CD14-positive monocyte (primary cell): ENCODE measurements around the gene CACNA1S. TPM values are rescaled to one million over a fixed set of nuclear protein-coding genes. Genes with fewer than 3 reads are reported as not detected.

Experiments
- DNase-seq, 3 donors: peaks; one replicate each; pipeline ENCODE4 v3.0.0-alpha.2; 2011 to 2022
- H2AFZ ChIP-seq: 2 replicates; pipeline ENCODE4 v1.6.0; 2012; ENCODE audit warnings: mild to moderate bottlenecking, low read depth, low read length, inconsistent platforms; ENCODE audit not compliant: insufficient read depth, poor library complexity, severe bottlenecking
- H3K27ac ChIP-seq, 2 donors: 1 replicate in 1 of 2; 2 replicates in 1 of 2; pipeline ENCODE4 v1.5.1; 2012 to 2013; ENCODE audit warnings: low read length in 2 of 2, control low read depth in 1 of 2, inconsistent platforms in 1 of 2, low read depth in 1 of 2, mild to moderate bottlenecking in 1 of 2
- H3K27me3 ChIP-seq, 2 donors: one replicate each; pipeline versions ENCODE4 v1.6.0 to v1.6.1; 2011 to 2013; ENCODE audit warnings: low read length in 2 of 2; ENCODE audit not compliant: control insufficient read depth in 2 of 2, insufficient read depth in 2 of 2
- H3K36me3 ChIP-seq, 2 donors: replicated peaks in 1 of 2; 1 replicate in 1 of 2; 2 replicates in 1 of 2; pipeline versions ENCODE4 v1.5.1 to v1.6.1; 2012 to 2013; ENCODE audit warnings: low read length in 2 of 2, control low read depth in 1 of 2, inconsistent platforms in 1 of 2, mild to moderate bottlenecking in 1 of 2; ENCODE audit not compliant: insufficient read depth in 2 of 2, control insufficient read depth in 1 of 2
- H3K4me1 ChIP-seq, 2 donors: 1 replicate in 1 of 2; 2 replicates in 1 of 2; pipeline versions ENCODE4 v1.5.1 to v1.6.1; 2012 to 2013; ENCODE audit warnings: low read length in 2 of 2, control low read depth in 1 of 2, inconsistent platforms in 1 of 2, mild to moderate bottlenecking in 1 of 2, moderate library complexity in 1 of 2; ENCODE audit not compliant: insufficient read depth in 2 of 2, control insufficient read depth in 1 of 2
- H3K4me2 ChIP-seq: replicated peaks from 2 replicates; pipeline ENCODE3; 2012; ENCODE audit warnings: low read length, moderate library complexity, mild to moderate bottlenecking; ENCODE audit not compliant: poor library complexity, severe bottlenecking; ENCODE audit errors: extremely low read depth
- H3K4me3 ChIP-seq, 3 experiments: fragments of 200-600 bp in 1 of 3; sonication (generic) in 1 of 3; replicated peaks in 1 of 3; 1 replicate in 2 of 3; 2 replicates in 1 of 3; pipeline ENCODE4 v1.5.1; 2011 to 2013; ENCODE audit warnings: low read length in 3 of 3, mild to moderate bottlenecking in 3 of 3, control low read depth in 2 of 3, low read depth in 2 of 3, inconsistent platforms in 1 of 3, moderate library complexity in 1 of 3
- H3K79me2 ChIP-seq: 2 replicates; pipeline ENCODE4 v1.6.0; 2012; ENCODE audit warnings: mild to moderate bottlenecking, control low read depth, inconsistent platforms, low read length, moderate library complexity; ENCODE audit not compliant: insufficient read depth
- H3K9ac ChIP-seq: 2 replicates; pipeline ENCODE4 v1.6.0; 2017; ENCODE audit warnings: low read length, mild to moderate bottlenecking; ENCODE audit not compliant: insufficient read depth, poor library complexity, severe bottlenecking
- H3K9me3 ChIP-seq, 2 donors: replicated peaks in 1 of 2; 1 replicate in 1 of 2; 2 replicates in 1 of 2; pipeline versions ENCODE4 v1.5.1 to v1.6.1; 2012 to 2013; ENCODE audit warnings: low read length in 2 of 2, control low read depth in 1 of 2; ENCODE audit not compliant: control insufficient read depth in 1 of 2, insufficient read depth in 1 of 2
- H4K20me1 ChIP-seq: 2 replicates; pipeline ENCODE4 v1.6.0; 2012; ENCODE audit warnings: mild to moderate bottlenecking, low read length, control low read depth, moderate library complexity; ENCODE audit not compliant: insufficient read depth
- H3K27ac Mint-ChIP-seq, 7 donors: one replicate each; pipeline ENCODE4 v1.8.0; 2020; ENCODE audit warnings: mild to moderate bottlenecking in 7 of 7, mixed read lengths in 7 of 7, moderate library complexity in 6 of 7, inconsistent platforms in 2 of 7
- H3K27me3 Mint-ChIP-seq, 3 donors: one replicate each; pipeline ENCODE4 v1.8.0; 2021 to 2022; ENCODE audit warnings: low read depth in 3 of 3, mild to moderate bottlenecking in 3 of 3, mixed read lengths in 3 of 3, moderate library complexity in 3 of 3, inconsistent platforms in 1 of 3
- H3K36me3 Mint-ChIP-seq, 2 donors: one replicate each; pipeline ENCODE4 v1.8.0; 2020; ENCODE audit warnings: mixed read lengths in 2 of 2, inconsistent platforms in 1 of 2, mild to moderate bottlenecking in 1 of 2
- H3K4me1 Mint-ChIP-seq: one replicate; pipeline ENCODE4 v1.8.0; 2020; ENCODE audit warnings: mild to moderate bottlenecking, mixed read lengths
- H3K4me3 Mint-ChIP-seq, 2 donors: one replicate each; pipeline ENCODE4 v1.8.0; 2020; ENCODE audit warnings: mild to moderate bottlenecking in 2 of 2, mixed read lengths in 2 of 2, moderate library complexity in 1 of 2
- H3K9me3 Mint-ChIP-seq, 7 donors: one replicate each; pipeline ENCODE4 v1.8.0; 2020 to 2022; ENCODE audit warnings: mixed read lengths in 7 of 7, mild to moderate bottlenecking in 6 of 7, moderate library complexity in 6 of 7, inconsistent platforms in 2 of 7
- WGBS: methylation state at CpG from one replicate; pipeline ENCODE4 v1.1.5; 2013; ENCODE audit warnings: missing lambda C conversion rate; ENCODE audit not compliant: insufficient coverage; 5-methylcytosine and 5-hydroxymethylcytosine counted together
- intact Hi-C, 2 donors: fragments of 100-400 bp; cut with micrococcal nuclease; formaldehyde crosslinking; loops; one replicate each; pipeline versions ENCODE4 v1.15.0 to v1.15.1; 2023
- polyA plus RNA-seq, 3 donors: library from polyadenylated mRNA; depleted of rRNA in 1 of 3; unstranded in 2 of 3; stranded (reverse) in 1 of 3; fragments of 300-500 nt in 2 of 3; fragments of >200 nt in 1 of 3; fragmentation: Illumina TruSeq in 2 of 3; gene quantifications; 1 replicate in 2 of 3; 2 replicates in 1 of 3; pipeline ENCODE4 v1.2.3, GENCODE V29; 2012 to 2021
- TF ChIP-seq, protein P1 (sequence below): fragments of 200-600 bp; IDR thresholded peaks from one replicate; pipeline ENCODE4 v1.8.0; 2022; ENCODE audit warnings: antibody characterized with exemption, mild to moderate bottlenecking

CACNA1S gene
- polyA plus RNA-seq, 3 donors: not detected

- Histone ChIP-seq H3K36me3 (no peaks in the 10 kb centered on the region), H3K27me3 (no peaks in the 10 kb centered on the region), H3K4me1 (no peaks in the 10 kb centered on the region), H3K4me3 (no peak overlapping the region), H3K27ac (no peak overlapping the region), H3K9me3 (no peaks in the 10 kb centered on the region), H3K9ac (no peak overlapping the region), H3K4me2 (no peak overlapping the region), H2AFZ (no peak overlapping the region), H3K79me2 (no peaks in the 10 kb centered on the region), H4K20me1 (no peaks in the 10 kb centered on the region)
- TF ChIP-seq, protein P1, sequence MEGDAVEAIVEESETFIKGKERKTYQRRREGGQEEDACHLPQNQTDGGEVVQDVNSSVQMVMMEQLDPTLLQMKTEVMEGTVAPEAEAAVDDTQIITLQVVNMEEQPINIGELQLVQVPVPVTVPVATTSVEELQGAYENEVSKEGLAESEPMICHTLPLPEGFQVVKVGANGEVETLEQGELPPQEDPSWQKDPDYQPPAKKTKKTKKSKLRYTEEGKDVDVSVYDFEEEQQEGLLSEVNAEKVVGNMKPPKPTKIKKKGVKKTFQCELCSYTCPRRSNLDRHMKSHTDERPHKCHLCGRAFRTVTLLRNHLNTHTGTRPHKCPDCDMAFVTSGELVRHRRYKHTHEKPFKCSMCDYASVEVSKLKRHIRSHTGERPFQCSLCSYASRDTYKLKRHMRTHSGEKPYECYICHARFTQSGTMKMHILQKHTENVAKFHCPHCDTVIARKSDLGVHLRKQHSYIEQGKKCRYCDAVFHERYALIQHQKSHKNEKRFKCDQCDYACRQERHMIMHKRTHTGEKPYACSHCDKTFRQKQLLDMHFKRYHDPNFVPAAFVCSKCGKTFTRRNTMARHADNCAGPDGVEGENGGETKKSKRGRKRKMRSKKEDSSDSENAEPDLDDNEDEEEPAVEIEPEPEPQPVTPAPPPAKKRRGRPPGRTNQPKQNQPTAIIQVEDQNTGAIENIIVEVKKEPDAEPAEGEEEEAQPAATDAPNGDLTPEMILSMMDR: no peak
- intact Hi-C loops: no loop called here
- H3K36me3 Mint-ChIP-seq: no peaks in the 10 kb centered on the region
- H3K4me3 Mint-ChIP-seq: no peak overlapping the region
- no CpG with 5 or more reads among the region's 5 CpGs for WGBS
- DNase-seq: no peak
- H3K4me1 Mint-ChIP-seq: no peaks in the 10 kb centered on the region
- no peak overlapping the region for H3K27ac Mint-ChIP-seq
- H3K27me3 Mint-ChIP-seq: peaks cover 1 to 11% (median 4%) of the 10 kb centered on the region in 3 donors
- no peaks in the 10 kb centered on the region for H3K9me3 Mint-ChIP-seq
Measured at GRCh38 chr1:201105688-201106087, 6.5 kb downstream of the CACNA1S start.

- no peak overlapping the region for H3K4me3 Mint-ChIP-seq
- TF ChIP-seq, protein P1: no peak
- no peak overlapping the region for H3K4me3 ChIP-seq
- H4K20me1 ChIP-seq: no peaks in the 10 kb centered on the region
- peaks cover 1 to 8% (median 4%) of the 10 kb centered on the region in 3 donors for H3K27me3 Mint-ChIP-seq
- H3K27me3 ChIP-seq: no peaks in the 10 kb centered on the region
- H3K9me3 Mint-ChIP-seq: no peaks in the 10 kb centered on the region
- no peaks in the 10 kb centered on the region for H3K36me3 ChIP-seq
- WGBS: no CpG with 5 or more reads among the region's 1 CpG
- no peak for DNase-seq
- no peak overlapping the region for H3K4me2 ChIP-seq
- H3K4me1 Mint-ChIP-seq: no peaks in the 10 kb centered on the region
- H3K79me2 ChIP-seq: no peaks in the 10 kb centered on the region
- no peak overlapping the region for H2AFZ ChIP-seq
- intact Hi-C loops: no loop called here
- no peaks in the 10 kb centered on the region for H3K4me1 ChIP-seq
- H3K27ac ChIP-seq: no peak overlapping the region
- no peaks in the 10 kb centered on the region for H3K36me3 Mint-ChIP-seq
- no peak overlapping the region for H3K9ac ChIP-seq
- no peaks in the 10 kb centered on the region for H3K9me3 ChIP-seq
- H3K27ac Mint-ChIP-seq: no peak overlapping the region
Measured at GRCh38 chr1:201104141-201104540, 8.1 kb downstream of the CACNA1S start.
